ENCODE measurements around the gene GLB1L.
"Not testable (repeated sequence)": the region's sequence is repeated elsewhere in the genome, so short reads cannot be mapped to it uniquely, and the experiment has no call there.

The GLB1L gene

DNA sequence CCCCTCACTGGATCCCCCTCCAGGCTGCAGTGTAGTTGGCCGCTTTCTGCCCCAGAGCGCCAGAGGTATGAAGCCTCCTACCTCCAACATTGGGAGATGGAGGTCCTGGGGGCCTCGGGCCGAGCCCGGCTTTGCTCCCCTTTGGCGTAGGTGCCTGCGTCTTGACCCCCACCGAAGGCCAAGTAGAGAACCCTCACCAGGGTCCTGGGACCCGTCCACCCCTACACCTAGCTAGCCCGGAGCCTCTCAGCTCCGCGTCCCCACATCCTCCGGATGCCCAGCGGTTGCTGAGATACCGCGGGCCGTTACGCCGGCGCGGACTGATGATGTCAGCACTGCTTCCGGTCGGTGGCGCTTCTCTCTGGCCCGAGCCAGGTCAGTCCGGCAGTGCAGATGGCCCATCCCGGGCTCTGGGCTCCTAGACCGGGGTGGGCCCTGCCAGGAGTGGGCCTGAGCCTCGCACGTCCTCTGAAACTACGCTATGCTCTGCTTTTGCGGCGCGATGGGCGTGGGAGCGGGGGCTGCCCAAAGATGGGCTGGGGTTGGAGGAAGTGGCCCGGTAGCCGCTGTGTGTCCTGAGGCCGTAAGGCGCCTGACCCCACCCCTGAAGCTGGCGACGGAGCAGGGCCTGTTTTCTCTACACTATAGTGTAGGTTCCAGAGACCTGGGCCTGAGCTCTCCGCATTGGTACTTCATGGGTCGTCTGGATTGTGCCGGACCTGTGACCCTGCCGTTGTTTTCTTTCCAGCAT is at the start of gene GLB1L, which contains the start of gene STK16:
GLB1L (minus strand) TSS at position 297 of the 751 bp plus-strand sequence. CDS start 1,871 bp downstream, outside the sequence.
STK16 (plus strand) TSS at position 332 of the 751 bp plus-strand sequence. CDS start 521 bp downstream, outside the sequence.
- DNase-seq (ENCODE audit: low spot score) = peak; percentile 94

DNA sequence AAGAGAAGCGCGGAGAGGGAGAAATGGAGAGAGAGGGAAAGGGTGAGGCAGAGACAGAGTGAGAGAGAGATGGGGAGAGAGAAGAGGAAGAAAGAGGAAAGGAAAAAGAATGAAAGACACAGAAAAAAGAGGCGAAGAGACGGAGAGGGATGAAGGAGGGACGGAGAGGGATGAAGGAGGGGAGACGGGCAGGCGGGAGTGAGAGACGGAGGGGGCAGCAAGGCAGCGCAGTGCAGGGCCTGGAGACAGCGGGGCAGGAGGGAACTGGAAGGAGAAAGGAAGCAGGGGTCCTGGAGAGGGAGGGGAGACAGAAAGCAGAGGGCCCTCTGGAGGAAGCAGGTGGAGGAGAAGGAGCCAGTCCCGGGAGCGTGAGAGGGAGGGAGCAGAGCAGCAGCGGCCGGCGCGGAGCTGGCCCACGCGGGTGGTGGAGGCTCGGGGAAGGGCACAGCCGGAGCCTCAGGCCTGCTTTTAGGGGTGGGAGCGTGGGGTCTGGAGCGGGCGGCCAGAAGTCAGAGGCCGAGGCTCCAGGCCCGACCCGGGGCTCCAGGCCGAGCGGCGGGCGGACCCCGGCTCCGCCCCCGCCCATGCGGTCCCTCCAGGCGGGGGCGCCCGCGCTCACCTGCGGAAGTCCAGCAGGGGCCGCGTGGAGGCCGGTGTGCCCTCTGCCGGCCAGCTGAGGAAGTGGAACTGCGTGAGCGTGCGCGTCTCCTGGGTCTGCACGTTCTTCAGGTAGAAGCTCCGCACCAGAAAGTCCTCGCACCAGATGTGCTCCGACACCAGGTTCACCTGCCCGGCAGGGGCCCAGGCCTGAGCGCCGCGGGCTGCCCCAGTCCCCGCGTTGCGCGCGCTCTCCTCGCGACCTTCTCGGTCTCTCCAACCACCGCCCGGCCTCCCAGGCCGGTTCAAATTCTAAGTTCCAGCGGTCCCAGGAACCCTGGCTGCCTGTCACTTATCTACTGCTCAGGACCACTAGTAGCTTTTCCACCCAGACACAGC is 49.4 kb upstream of the GLB1L start:
- peak; percentile 91 for DNase-seq (ENCODE audit: low spot score)

DNA sequence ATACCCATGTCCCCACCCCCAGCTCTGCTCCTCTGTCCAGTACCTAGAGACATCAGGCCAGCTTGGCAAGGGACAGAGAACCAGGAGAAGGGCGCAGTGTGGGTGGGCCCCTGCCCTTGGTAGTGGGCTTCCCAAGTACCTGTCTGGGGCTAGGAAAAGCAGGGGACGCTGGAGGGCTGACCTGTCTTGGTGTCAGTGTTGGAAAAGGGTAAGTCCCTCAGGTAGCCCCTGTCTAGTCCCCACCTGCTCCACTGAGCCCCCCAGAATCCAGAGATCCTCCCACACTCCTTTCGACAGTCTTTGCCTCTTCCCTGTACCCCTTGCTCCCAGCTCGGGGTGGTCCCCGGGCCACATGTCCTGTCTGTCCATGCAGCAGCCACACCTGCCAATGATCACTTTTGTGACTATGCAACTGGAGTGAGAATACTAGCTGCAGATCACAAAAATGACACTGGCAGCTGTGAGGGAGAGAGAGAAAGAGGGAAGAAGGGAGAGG is 48.5 kb upstream of the GLB1L start:
- no peak for DNase-seq (ENCODE audit: low spot score)

DNA sequence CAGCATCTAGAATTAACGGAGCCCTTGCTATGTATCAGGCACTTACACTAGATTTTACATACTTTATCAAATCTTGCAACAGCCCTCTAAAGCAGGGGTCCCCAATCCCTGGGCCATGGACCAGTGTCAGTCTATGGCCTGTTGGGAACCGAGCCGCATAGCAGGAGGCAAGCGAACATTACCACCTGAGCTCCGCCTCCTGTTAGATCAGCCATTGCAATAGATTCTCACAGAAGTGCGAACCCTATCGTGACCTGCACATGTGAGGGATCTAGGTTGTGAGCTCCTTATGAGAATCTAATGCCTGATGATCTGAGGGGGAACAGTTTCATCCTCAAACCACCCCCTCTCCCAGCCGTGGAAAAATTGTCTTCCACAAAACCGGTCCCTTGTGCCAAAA is 47.4 kb upstream of the GLB1L start:
- no peak for DNase-seq (ENCODE audit: low spot score)

DNA sequence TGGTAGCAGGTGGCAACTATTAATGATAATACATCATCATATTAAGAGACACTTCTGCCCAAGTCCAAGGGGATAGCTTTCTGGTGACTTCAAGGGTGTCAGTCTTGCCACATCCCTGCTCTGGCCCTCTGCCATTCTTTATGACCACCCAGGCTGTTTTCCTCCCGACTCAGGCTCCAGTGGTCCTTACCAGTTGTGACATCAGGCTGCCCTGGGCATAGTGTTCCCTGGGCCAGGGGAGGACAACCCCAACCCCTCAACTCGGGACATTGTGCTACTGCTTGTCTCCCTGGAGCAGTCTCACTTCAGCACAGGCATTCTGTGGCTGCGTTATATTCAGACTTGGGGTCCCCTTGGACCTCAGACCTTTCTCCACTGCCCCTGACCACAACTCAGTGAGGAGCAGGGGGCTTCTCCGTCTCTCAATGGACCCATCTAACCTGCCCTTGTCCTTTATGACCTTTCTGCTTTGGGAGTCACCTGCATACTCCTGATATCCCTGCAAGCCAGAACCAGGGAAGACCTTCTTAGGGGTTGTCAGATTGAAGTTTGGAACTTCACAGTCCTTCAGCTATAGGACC is 46.8 kb upstream of the GLB1L start:
- DNase-seq (ENCODE audit: low spot score) = no peak

DNA sequence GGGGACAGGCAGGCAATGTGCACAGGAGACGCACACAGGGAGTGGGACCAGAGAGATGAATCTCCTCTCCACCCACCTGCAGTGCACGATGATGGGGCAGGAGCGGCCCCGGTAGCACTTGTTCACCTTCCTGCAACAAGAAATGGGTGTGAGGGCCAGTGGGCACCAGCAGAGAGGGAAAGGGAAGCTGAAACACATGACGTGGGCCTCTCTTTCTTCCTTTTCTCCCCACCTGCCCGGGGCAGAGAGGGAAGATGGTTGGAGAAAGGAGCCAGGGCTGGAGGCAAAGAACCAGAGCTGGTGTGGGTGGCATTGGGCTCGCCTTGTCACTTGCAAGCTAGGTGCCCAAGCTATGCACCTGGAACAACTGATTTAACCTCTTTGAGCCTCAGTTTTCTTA is 46.1 kb upstream of the GLB1L start:
- DNase-seq (ENCODE audit: low spot score) = no peak

DNA sequence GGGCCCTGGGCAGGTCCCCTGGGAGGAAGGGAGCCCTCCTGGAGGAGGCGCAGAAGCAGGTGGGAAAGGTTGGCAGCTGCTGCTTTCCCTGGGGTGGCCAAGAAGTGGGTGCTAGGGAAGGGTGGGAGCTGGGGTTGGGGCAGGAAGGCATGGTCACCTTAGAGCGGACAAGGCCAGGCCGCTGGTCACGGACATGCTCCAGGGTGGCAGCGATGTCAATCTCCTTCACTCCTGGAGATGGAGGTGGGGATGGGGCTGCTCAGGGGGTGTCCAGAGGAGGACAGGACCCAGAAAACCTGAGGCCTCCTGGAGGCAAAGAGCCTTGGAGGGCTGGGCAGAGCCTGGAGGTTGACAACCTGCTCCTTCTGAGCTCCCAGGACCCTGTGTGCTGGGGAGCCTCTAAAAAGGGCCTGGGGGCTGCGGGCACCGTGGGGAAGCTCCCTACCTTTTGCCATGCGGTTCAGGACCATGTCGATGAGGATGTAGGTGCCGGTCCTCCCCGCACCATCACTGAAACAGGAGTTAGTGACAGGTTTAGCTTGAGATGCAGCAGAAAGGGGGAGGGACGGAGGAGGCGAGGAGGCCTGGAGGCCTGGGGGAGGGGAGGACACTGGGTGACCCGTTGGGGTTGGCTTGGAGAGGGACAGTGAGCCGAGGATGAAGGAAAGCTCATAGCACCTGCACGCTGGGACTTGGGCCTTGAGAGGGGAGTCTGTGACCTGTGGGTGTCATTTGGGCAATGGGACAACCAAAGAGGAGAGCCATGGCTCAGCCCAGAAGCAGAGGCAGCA is 45.3 kb upstream of the GLB1L start:
- no peak for DNase-seq (ENCODE audit: low spot score)

DNA sequence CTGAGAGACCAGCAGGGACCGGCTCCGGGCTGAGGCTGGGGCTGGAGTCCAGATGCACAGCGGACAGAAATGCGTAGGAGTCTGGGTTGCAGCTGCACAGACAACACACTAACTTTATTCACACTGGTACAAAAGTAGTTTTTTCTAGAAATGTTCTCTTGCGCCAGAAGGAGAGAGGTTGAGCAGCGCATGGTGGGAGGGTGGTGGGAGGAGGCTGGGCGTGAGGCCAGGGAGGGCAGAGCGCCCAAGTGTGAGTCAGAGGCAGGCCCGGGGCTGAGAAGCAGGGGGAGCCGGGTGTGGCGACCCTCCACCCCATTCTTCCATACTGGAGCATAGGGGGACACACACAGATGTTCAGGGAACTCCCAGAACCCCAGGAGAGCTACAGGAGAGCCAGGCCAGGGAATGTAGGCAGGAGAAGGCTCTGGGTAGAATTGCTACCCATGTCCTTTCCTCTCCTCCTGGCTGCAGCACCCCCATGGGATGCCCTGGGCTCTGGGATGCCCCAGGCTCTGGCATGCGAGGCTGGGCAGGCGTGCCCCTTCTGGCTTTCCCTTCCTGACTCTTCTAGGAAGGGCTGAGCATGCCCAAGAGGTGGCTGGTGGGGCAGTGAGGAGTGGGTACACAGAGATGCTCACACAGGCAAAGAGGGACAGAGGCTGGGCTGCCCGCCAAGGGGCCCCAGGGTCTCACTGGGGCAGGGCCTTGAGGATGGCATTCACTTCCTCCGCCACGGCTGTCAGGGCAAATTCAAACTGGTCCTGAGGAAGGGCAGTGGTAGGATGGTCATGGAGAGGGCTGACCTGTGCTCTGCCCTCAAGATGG is 44.5 kb upstream of the GLB1L start:
- DNase-seq (ENCODE audit: low spot score) = peak; percentile 47

DNA sequence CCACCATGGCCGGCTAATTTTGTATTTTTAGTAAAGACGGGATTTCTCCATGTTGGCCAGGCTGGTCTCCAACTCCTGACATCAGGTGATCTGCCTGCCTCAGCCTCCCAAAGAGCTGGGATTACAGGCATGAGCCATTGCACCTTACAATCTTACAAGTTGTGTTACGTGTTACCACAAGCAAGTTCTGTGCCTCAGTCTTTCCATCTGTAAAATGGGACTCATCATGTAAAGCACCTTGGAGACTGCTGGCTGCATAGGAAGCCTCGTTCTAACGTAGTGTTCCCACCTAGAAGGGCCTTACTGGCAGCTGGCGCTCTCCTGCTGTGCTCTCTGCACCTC is 43.9 kb upstream of the GLB1L start:
- no peak for DNase-seq (ENCODE audit: low spot score)

DNA sequence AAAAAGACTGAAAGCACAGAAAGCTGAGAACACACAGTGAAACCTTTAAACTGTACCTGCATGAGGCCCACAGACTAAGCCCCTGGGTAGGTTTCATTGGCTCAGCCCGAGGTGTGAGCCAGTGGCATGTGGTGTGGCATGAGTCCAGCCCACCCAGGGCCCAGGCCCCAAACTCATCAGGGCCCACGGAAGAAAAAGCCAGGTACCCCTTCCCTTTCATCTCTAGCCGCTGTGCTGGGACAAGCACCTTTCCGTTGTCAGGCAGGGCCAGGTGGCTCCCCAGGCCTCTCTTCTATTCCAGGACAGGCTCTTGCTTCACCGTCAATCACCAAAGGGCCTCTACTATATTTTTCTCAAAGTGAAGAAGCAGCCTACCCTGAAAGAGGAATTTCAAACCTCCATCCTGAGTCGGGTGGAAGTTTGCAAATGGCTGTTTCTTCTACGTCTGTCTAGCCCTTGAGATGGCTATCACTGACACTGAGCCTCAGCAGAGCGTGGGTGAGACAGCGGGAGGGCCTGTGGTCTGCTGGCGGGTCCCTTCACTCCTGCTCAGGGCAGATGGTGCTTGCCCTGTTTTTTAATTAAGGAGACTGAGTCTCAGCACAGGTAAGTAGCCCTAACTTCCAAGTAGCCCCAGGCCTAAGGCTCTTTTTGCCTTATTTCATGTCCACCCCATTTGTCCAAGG is 42.5 kb upstream of the GLB1L start:
- DNase-seq (ENCODE audit: low spot score) = no peak

DNA sequence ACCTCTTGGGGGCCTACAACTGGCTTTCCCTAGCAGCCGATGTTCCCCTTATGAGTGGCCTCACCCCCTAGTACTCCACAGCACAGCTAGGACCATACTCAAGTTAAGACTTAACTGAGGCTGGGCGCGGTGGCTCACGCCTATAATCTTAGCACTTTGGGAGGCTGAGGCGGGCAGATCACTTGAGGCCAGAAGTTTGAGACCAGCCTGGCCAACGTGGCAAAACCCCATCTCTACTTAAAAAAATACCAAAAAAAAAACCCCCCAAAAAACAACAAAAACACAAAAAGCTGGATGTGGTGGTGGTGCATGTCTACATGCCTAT is 41.8 kb upstream of the GLB1L start:
- DNase-seq (ENCODE audit: low spot score) = not testable (repeated sequence)

DNA sequence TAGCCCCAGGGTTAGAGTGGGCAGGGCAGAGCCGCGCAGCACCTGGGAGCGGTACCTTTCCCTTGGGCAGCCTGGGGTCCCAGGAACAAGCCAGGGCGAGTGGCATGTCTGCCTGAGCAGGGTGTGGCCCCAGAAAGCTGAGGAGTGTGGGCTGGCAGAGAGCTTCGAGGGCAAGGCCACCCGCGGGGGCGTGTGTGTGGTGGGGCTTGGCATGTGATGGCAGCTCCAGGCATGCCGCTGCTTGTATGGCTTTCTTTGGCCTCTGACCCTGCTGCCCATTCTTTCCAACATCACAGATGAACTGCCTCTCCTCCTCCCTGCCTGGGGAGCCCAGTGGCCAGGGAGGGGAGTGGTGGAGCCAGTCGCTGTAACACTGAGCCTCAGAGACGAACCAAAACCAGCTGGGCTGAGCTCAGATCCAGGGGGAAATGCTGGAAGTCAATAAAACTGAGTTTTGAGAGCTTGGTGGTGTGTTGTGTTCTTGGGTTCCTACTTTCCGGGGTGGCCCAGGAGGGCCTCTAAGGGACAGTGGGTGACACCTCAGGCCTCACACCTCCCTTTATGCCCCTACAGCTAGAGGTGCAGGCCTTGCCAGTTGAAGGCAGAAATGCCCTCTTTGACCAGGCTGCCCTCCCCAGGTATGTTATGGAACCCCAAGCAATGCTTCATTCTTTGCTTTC is 41.3 kb upstream of the GLB1L start:
- no peak for DNase-seq (ENCODE audit: low spot score)

DNA sequence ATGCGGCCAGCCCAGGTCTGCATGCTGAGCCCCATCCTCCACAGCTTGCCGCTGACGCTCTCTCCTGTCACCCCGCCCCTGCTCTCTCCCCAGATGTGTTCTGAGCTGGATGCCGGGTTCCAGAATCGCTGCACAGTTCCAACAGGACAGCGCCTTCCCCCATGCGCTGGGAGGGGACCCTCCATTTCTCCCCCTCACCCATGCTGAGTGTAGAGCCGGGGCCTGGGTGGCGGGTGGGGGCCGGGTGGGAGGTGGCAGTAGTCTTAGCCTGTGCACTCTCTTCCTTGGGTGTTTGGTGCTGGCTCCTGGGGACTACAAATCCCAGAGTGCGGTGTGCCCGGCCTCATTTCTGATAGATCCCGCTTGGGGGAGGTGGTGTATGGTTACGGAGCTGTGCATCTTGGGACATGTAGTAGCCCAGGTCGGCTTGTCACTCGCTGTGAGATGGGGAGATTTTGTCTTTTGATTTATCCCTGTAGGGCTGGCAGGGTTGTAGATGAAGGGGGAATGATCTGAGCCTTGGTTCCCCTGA is 40.7 kb upstream of the GLB1L start:
- DNase-seq (ENCODE audit: low spot score) = no peak

DNA sequence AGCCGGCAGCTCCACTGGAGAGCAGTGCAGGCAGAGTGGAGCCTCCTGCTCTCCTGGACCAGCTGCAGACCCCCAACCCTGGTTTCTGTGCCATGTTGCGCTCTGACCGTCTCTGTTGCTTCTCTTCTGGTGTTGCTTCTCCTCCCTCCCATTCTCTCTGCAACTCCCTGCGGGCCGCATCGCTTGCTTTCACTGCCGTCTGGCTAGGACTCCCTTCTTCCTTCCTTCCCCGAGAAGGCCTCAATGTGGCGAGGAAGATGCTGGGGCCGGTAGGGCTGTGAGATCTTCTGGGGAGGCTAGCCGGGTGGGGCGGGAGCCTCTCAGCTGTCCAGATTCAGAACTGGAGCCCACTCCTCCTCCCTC is 40.1 kb upstream of the GLB1L start:
- DNase-seq (ENCODE audit: low spot score) = no peak

DNA sequence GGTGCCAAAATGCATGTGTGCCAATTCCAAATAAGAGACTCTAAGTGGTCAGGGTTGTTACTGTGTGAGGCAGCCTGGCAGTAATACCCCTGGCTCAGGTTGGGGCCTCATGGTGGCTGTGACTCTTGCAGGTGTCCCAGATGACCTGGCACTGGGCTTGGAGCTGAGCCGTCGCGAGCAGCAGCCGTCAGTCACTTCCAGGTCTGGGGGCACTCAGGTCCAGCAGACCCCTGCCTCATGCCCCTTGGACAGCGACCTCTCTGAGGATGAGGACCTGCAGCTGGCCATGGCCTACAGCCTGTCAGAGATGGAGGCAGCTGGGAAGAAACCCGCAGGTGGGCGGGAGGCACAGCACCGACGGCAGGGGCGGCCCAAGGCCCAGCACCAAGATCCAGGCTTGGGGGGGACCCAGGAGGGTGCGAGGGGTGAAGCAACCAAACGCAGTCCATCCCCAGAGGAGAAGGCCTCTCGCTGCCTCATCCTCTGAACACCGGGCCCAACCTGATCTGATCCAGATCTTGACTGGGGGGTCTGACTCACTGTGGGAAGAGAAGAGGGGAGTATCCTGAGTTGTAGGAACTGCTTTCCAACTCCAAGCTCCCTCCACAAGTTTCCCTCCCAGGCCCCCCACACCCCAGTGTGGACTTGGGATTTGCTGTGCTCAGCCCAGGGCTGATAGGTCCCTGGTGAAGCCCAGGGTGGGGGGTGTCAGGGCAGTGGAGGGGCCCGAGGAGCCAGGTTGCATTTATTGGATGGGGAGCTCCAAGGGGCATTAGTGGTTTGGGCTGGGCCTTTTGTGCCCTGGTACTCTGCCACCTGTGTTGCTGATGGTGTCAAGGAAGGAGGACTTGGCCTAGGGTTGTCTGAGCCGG is 39.5 kb upstream of the GLB1L start:
- no peak for DNase-seq (ENCODE audit: low spot score)

DNA sequence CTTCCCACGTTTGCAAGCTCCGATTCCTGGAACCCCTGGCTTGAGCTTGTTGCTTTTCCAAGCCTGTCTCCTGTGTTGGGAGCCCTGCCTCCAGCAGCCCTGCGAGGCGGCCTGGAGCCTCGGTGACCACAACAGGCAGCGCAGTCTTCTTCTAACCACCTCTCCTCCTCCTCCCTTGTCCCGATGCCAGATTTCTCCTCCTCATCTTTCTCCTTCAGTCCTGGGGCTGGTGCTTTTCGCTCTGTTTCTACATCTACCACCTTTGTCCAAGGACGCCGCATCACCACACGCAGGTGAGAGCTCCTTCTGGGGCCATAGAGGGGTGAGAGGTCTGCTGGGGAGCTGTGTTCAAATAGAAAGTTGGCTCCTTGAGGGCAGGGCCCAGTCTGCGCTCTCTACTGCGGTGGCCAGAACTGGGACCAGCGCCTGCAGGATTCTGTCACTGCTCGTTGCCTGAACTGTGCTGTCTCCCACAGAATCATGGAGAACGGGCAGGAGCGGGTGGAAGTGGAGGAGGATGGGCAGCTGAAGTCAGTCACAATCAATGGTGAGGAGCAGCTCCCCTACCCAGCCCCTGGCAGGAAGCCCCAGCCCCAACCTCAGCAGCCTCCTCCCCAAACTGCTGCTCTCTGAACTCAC is 37.8 kb upstream of the GLB1L start:
- no peak for DNase-seq (ENCODE audit: low spot score)

DNA sequence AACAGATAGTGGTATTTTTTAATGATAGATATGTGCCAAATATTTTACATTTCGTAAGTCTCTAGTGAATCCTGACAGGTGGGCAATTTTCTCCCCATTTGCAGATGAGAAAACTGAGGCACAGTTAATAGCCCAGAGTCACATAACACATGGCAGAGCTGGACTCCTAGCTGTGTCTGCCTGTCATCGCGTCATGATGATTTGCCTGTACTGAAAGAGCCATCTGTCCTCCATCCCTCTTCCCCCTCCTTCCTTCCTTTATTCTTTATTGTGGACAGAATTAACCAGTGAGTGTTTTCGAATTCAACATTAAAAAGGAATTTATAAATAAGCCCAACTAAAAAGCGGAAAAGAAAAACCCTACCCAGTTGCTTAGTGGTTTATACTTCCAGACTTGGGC is 37.1 kb upstream of the GLB1L start:
- no peak for DNase-seq (ENCODE audit: low spot score)

DNA sequence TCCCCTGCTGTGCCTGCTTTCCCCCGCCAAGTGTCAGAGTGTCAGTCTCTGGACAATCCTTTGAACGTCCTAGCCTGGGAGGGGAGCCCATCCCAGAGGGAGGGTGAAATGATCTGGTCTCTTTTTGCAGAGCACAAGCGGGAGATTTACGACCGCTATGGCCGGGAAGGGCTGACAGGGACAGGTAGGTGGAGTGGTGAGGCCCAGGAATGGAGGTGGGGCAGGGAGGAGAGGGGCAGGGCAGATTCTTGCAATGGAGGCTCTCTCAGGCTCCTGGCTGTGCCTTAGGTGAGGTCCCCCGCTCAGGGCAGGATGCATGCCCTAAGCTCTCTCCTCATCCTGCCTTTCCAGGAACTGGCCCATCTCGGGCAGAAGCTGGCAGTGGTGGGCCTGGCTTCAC is 36.3 kb upstream of the GLB1L start:
- DNase-seq (ENCODE audit: low spot score) = no peak
